Skin epidermis (tissue), 12 donors: ENCODE measurements around the gene DPEP3.
"Not testable (repeated sequence)": the region's sequence is repeated elsewhere in the genome, so short reads cannot be mapped to it uniquely, and the experiment has no call there.

Source experiments
- H3K27ac ChIP-seq, 21 experiments: fragments of 200-600 bp; sonication (generic) in 11 of 21; one replicate each; pipeline ENCODE4 v1.5.0; 2020; ENCODE audit warnings: mild to moderate bottlenecking in 3 of 21, inconsistent platforms in 2 of 21, moderate library complexity in 2 of 21
- H3K4me3 ChIP-seq, 7 experiments: fragments of 200-600 bp; sonication (generic) in 2 of 7; one replicate each; pipeline ENCODE4 v1.5.0; 2020; ENCODE audit warnings: inconsistent platforms in 2 of 7, mild to moderate bottlenecking in 2 of 7, moderate library complexity in 1 of 7

The DPEP3 gene

DNA sequence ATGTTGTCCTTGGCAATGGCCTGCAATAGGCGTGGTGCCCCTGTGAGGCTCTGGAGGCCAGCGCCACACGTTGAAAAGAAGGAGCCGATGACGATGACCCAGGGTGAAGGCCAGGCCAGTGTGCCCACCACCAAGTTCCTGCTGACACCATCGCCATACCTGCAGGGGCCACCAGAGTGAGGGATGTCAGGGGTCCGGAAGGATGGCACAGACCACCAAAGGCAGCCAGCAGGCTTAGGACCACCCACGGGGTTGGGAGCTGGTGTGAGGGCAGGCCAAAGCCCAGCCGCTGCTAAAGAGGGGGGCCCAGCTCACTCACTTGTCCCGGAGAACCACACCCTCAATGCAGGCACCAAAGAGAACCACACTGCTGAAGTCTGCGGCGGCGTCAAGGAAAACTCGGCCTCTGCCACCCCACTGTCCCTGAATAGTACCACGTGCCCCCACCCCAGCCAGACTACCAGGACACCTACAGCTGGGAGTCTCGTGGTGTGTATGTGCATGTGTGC lies 29.9 kb downstream of the DPEP3 start:
- H3K4me3 ChIP-seq: no peak overlapping the region
- H3K27ac ChIP-seq: no peak overlapping the region

DNA sequence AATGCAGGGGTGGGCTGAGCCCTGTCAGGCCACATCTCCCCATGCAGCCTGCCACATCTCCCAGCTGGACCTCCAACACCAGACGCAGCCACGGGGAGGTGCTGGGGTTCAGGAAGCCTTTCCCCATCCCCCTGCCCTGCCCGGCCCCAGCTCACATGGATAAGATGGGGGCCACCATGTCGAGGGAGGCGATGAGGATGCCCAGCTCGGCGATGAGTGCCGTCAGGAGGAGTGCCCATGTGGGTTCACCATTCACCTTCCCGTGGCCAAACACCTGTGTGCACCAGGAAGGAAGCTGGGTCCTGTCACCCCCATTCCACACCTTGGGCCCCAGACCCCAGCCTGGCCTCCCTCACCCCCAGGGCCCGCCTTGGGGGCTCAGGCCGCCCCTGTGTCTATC lies 30.7 kb downstream of the DPEP3 start:
- Histone ChIP-seq H3K27ac (no peak overlapping the region), H3K4me3 (no peak overlapping the region)

DNA sequence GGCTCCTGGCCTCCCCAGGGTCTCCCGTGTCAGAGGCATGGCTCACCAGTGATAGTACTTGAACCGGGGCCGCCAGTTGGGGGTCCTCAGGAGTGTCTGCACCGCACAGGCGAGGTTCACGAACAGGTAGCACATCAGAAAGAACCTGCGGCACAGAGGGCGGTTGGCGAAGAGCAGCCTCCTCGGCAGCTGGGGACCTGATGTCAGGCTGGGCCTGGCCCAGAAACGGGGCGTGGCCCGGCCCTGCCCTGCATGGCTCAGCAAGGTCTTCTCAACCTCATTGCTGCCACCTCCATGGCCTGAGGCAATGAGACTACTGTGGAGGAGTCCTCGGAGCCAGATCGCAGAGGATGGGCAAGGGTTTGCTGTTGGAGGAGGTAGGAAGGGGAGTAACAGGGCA lies 32.3 kb downstream of the DPEP3 start:
- Histone ChIP-seq H3K27ac (peak overlapping the region in 4 of 21 experiments; percentile 1 to 61 (median 48)), H3K4me3 (no peak overlapping the region)

DNA sequence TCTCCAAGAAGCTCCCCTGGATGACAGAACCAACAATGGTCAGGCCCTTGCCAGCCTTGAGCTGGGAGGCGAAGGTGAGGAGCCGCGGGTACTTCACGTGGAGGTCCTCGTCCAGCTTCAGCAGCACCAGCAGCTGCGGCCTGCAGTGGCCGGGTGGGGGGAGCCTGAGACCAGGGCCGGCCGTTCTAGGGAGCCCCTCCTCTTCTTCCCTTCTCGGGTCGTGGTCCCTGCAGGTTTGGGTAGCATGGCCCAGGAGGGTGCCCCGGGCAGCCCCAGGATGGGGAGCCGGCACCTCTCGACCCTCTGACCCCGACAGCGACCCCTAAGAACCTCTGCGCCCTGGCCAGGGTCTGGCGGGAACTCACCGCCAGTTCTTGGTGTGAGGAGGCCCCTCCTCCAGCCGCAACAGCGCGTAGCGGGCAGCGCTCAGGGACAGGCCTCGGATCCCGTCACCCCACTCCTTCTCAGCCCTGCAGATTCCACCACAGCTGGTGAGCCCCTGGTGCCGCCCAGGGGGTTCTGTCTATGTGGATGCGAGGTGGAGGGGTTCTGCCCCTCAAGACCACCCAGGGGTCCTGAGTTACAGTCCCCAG lies 33.2 kb downstream of the DPEP3 start:
- peak overlapping the region in 3 of 21 experiments; percentile 1 to 61 (median 1) for H3K27ac ChIP-seq
- H3K4me3 ChIP-seq: no peak overlapping the region

DNA sequence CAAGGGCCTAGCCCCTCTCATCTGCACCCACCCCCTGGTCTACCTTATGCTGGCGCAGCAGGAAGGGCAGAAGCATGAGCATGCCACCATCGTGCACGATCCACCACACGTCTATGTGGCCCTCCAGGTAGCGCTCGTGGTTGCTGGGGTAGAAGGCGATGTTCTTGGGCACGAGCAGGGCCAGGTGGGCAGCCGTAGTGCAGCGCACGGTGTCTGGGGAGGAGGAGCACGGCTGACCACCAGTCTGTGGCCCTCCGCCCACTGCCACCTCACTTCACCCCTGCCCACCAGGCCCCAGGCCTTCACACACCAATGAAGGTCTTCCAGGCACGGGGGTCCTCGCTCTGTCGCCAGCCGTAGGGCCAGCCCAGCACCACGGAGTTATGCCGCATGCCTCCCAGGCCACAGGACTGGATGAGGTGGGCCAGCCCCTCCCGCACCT lies 34.1 kb downstream of the DPEP3 start:
- Histone ChIP-seq H3K4me3 (no peak overlapping the region), H3K27ac (peak overlapping the region in 2 of 21 experiments; percentile 19 to 52)

DNA sequence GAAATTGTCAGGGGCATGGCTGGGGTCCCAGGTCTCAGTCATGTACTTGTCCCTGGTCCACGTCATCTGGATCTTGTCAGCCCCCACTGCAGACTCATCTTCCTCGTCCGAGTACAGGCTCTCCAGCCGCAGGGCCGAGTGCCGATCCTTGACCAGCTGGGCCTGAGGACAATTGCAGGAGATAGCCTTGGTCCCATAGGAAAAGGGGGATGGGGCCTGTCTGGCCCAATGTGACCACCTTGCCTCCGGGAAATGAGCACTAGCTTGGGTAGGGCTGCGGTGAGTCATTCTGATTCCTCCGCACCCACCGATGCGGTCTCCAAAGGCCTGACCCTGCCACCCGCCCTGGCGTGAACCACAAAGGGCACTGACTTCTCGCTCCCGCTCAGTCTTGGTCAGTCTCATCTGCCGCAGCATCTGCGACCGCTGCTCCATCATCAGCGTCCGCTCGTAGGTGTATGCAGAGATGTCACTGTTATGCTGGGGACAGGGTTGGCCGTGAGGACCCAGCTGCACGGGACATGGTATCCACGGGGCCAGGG lies 34.8 kb downstream of the DPEP3 start:
- Histone ChIP-seq H3K4me3 (no peak overlapping the region), H3K27ac (peak overlapping the region in 2 of 21 experiments; percentile 75 to 78)

DNA sequence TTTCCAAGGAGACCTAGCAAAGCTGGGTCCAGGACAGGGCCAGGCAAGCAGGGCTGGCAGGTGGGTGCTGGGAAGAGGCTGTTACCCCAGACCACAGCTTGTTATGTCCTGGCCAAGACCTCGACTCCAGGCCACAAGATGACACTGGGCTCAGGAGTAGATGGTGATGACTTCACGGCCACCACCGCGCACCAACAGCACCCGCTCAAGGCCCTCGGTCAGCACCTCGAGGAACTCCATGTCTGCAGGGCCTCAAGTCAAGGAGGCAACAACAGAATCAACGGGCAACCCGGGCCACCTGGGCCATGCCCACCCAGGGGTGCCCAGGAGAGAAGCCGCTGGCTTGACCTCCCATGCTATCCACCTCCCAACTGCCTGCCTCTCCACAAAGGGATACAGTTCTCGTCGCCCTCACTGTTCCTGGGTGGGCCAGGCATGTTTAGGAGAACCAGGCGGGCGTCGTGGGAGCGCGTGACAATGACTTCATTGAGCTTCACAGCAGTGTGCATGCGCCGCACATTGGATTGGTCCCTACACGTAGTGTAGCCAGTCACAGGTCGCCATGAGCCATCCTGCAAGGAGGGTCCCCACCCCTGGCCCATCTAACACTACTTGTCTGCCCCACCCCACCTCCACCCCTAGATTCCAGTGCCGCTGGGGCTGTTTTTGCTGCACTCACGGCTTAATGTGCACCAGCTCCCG lies 35.5 kb downstream of the DPEP3 start:
- Histone ChIP-seq H3K27ac (peak overlapping the region in 7 of 21 experiments; percentile 28 to 78 (median 62)), H3K4me3 (no peak overlapping the region)

DNA sequence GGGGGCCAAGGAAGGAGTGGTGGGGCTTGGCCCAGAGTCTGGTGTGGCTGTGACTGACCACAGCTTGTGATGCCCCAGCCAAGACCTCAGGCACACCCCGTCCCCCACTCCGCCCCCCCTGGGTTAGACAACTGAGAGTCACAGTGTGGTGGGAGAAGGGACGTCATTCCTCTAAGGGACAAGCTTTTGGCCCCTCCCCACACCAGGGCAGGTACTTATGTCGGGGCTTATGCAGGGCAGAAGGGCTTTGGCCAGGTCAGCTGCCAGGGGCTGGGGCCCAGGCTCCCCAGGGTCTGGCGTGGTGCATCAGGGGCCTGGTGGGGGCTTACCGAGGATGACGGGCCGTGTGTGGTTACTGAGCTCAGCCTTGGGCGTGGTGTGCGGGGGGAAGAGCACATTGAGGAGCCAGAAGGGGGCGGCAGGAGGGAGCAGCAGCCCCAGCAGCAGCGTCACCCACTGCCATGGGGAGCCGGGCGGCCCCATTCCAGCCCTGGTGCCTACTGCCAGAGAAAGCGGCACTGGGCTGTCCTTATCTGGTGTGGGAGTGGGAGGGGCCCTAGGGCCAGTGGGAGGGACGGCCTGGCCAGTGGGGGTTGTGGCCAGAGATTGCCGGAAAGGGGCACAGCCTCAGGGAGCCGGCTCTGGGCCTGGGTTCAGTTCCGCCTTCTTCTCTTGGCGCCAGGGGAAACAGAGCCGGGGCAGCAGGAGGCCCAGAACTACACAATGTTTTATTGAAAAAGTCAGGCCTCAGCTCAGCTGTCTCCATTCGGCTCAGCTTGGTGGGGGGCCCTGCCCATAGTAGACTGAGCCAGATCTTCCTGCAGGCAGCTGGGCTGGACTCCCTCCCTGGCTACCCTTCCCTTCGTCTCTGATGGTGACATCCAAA lies 36.4 kb downstream of the DPEP3 start, which contains the start of gene LCAT:
Gene LCAT, minus strand, starts transcription at position 502 of the 886 bp plus-strand sequence. Its CDS starts 19 bp downstream, at position 483.
- H3K4me3 ChIP-seq: no peak within 1 kb of the TSS
- H3K27ac ChIP-seq: peak within 1 kb of the TSS in 9 of 21 experiments; percentile 15 to 78 (median 61)

DNA sequence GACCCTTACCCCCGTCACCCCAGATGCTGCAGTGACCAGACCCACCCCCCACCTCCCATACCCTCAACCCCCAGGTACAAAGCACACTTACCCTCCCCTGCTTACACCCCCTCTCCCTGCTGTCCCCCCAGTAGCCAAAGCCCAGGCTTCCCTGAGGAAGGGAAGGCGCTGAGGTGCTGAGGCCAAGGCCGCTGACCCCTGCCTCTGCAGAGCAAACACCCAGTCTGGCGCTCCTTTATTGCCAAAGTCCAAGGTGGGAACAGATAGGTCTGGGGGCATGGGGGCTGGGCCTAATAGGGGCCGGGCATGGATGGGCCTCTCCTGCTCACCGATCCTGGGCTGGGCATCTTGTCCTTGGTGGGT lies 37.1 kb downstream of the DPEP3 start:
- Histone ChIP-seq H3K4me3 (no peak overlapping the region), H3K27ac (peak overlapping the region in 8 of 21 experiments; percentile 15 to 78 (median 62))

DNA sequence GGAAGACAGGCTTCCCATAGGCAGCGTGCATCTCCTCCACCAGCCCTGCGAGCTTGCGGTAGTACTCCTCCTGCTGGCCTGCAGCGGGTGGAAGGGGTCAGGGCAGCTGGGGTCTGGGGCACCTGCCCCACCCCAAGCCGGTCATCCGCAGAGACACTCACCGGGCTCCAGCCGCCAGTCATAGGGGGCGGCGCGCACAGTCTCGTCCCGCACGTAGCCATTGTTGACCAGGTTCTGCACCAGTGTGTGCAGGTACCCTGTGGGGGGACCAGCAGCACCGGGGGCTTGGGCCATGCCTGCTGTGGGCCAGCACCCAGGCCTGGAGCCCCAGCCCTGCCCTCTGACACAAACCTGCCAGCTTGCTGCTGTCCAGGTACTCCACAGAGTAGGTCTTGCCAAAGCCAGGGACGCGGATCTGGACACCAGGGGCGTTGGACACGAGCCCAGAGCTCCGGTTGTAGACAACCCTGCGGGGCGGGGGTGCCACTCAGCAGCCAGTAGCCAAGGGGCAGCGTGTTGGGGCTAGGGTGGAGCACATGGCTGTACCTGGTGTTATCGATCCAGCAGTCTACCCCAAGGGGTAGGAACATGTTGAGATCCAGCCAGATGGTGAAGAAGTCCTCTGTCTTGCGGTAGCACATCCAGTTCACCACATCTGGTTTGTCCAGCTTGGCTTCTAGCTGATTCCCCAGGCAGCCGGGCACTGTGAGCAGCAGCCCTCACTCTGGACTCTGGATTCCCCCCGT lies 37.6 kb downstream of the DPEP3 start:
- Histone ChIP-seq H3K27ac (peak overlapping the region in 3 of 21 experiments; percentile 3 to 31 (median 30)), H3K4me3 (no peak overlapping the region)

DNA sequence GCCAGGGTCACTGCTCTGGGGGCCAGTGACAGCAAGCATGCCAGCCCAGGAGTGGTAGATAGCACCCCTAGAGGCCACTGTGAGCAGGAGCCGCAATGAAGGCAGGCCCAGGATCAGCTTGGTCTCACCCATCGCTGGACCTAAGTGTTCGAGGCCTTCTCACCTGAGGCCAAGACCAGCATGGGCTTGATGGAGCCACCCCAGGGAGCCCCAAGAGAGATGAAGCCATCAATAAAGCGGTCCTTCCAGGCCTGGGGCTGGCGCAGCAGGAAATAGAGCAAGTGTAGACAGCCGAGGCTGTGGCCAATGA lies 38.1 kb downstream of the DPEP3 start:
- H3K27ac ChIP-seq: peak overlapping the region in 1 of 21 experiments; percentile 31
- H3K4me3 ChIP-seq: no peak overlapping the region

DNA sequence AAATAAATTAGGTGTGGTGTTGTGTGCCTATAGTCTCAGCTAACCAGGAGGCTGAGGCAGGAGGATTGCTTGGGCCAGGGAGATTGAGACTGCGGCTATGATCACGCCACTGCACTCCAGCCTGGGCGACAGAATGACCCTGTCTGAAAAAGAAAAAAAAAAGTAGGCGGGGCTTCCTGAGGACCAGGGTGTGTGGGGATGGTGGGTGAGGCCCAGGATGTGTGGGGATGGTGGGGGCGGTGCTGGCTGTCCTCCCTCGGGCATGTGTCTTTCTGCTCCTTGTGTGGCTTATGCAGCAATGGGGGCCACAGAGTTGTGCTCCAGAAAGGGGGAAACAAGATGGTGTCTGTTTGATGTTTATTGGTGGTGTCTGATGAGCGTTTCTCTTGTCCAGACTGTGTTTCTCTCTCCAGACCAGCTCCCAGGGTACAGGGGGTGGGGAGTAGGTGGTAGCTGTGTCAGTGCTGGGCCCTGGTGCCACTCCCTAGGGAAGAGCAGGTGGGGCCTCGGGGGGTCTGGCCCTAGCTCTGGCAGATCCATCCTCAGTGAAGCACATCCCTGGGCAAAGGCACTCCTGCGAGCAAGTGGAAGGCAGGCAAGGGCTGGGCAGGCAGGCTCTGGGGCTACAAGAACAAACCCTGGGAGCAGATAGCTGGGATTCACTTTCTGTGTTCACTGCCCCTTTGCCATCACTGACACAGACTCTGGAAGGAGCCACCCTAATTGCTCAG lies 38.7 kb downstream of the DPEP3 start:
- H3K27ac ChIP-seq: peak overlapping the region in 2 of 21 experiments; percentile 29 to 31
- no peak overlapping the region for H3K4me3 ChIP-seq

DNA sequence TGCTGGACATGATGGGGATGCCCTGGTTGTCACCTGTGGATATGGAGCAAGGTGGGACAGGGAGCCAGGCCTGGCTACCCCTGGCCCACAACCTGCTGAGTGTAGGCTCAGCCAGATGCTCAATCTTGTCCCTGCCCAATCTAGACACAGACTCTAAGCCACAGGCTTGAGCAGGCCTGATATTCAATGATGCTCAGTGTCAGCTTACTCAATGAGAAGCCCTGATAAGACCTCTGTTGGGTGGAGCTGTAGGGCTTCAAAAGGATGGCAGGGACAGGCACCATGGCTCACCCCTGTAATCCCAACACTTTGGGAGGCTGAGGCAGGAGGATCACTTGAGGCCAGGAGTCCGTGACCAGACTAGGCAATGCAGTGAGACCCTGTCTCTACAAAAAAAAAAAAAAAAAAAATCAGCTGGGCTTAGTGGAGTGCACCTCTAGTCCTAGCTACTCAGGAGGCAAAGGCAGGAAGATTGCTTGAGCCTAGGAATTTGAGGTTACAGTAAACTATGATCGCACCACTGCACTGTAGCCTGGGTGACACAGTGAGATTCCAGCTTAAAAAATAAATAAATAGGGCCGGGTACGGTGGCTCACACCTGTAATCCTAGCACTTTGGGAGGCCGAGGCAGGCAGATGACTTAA lies 39.7 kb downstream of the DPEP3 start:
- no peak overlapping the region for H3K4me3 ChIP-seq
- peak overlapping the region in 1 of 21 experiments; percentile 14 for H3K27ac ChIP-seq

DNA sequence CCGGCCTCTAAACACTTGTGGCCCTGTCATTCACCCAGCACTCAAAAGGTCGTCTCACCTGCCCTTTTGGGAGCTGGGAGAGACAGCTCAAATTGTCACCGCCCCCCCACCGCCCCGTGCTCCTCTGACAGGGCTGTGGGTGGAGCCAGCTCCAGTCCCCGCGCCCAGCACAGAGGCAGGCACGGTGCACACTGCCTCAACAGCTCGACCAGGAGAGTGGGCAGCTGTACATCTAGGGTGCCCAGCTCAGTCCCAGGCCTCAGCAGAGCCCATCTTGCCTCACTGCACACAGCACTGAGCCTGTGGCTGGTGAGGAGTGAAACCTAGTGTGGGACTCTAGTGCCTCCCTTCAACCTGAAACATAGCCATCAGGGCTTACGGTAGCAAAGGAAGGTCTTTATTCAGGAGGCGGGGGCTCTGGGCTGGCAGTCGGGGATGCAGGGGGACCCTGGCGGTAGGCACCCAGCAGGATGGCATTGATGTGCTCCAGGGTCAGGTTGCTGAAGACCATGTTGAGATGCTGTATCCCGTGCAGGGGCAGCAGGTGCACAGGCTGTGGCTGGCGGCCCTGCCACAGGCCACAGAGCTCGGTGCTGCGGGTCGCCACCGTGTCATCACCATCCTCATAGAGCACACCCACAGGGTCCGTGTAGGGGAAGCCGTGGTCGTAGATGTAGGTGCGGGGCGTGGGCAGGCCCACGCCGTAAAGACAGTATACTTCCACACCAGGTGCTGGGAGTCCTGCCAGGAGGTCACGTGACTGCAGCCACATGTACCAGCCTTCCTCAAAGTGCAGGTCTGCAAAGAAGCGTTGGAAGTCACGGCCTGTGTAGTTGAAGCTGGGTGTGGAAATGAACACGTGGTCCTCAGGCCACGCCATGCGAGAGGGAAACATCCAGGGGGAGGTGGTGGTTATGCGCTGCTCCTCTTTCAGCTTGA lies 40.5 kb downstream of the DPEP3 start:
- no peak overlapping the region for H3K4me3 ChIP-seq
- H3K27ac ChIP-seq: peak overlapping the region in 4 of 21 experiments; percentile 2 to 55 (median 19)

DNA sequence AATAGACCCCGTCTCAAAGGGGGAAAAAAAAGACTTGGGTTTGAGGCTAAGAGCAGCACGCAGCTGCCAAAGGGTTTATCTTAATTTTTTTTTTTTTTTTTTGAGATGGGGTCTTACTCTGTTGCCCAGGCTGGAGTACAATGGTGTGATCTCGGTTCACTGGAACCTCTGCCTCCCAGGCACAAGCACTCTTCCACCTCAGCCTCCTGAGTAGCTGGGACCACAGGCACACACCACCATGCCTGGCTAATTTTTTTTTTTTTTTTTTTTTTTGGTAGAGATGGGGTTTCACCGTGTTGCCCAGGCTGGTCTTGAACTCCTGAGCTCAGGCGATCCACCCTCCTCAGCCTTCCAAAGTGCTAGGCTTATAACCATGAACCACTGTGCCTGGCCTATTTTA lies 42.6 kb downstream of the DPEP3 start:
- not testable (repeated sequence) for H3K4me3 ChIP-seq

DNA sequence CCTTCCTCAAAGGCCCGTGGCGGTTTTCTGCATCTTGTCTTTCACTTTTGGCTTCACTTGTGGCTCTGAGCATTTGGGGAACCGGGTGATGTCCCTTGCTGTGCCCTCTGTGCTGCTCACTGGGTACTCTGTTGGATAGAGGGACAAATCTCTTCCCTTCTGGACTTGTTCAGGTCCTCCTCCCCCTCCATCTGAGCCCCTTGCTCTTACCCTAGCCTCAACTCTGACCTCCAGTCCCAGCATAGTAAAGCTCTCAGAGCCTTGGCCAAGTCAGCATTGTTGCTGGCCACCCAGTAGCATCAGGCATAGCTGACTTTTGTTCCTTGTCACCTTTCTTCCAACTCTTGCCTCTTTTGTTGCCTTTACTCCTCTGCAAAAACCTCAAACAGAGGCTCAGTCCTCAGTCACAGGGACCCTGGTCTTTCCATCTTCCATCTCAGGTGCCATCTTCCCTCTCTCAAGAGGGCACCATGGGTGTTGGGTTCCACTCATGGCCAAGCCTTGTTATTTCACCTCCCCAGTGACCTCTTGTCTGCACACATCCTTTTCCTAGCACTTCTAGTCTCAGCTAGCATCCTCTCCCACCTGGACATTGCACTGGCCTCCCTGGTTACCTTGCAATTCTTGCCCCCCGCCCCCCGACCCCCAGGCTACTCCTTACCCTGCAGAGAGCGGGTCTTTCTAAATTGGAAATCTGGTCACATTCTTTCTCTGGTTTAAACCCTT lies 43.3 kb downstream of the DPEP3 start:
- peak overlapping the region; percentile 66 to 95 (median 67) for H3K4me3 ChIP-seq
- peak overlapping the region in 20 of 21 experiments; percentile 88 to 99 (median 95) for H3K27ac ChIP-seq

More for the DNA sequence above, 42.6 kb downstream of the DPEP3 start:
- peak overlapping the region in 11 of 21 experiments; percentile 88 to 99 (median 94) for H3K27ac ChIP-seq
